Measurements from ENCODE around the gene C1R. TPM values are rescaled to one million over a fixed set of nuclear protein-coding genes. Genes with fewer than 3 reads are reported as not detected.

The C1R gene
- total RNA-seq, 1 experiment from 2014 or later = 1.3 TPM

DNA sequence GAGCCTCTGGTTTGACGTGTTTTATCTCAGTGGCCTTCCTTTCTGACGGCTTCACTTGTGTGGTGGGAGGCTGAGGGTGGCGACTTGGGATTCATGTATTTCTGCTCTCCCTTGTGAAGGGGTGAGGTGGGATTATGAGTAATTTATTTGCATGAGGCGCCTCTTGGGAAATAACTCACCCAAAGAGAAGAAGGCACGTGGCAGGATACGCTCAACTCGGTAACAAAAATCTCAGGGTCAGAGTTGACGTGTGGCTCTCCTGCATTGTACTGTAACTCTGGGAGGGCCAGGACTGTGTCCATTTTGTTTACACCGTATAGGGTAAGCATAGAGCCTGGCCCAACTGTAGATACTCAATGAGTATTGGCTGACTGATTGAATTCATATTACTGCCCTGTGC is 46.3 kb downstream of the C1R start:
- POLR2A ChIA-PET = no interaction called here
- no TSS peak for BruUV-seq (replicated peaks)
- Histone ChIP-seq H3K27me3 (ENCODE audit: control insufficient read depth, insufficient read depth, low read length) (no peaks in the 10 kb centered on the region), H3K4me1 (ENCODE audit: control insufficient read depth, insufficient read depth, low read length) (no peaks in the 10 kb centered on the region), H3K36me3 (ENCODE audit: control insufficient read depth, insufficient read depth, low read length) (no peaks in the 10 kb centered on the region), H3K4me3 (ENCODE audit: low read depth in 2 of 2, low read length in 2 of 2) (no peak overlapping the region), H3K9me3 (ENCODE audit: control insufficient read depth, insufficient read depth, low read depth, low read length) (no peaks in the 10 kb centered on the region), H3K27ac (ENCODE audit: low read length) (no peak overlapping the region)
- CTCF ChIA-PET = no interaction called here
- ATAC-seq (no peak), DNase-seq (ENCODE audit: low read depth, low spot score) (no peak)
- intact Hi-C loops (cut with micrococcal nuclease; ENCODE audit: unreplicated experiment) (no loop called here), in situ Hi-C loops (cut with HindIII; ENCODE audit: low pct_unique_long_range_greater_than_20kb, low sequenced_read_pairs) (no loop called here)
- no peak for TF ChIP-seq POLR2AphosphoS5 (IDR thresholded peaks at IDR 0.05; ENCODE audit: low read depth, low read length)
- no peak for TF ChIP-seq REST (IDR thresholded peaks at IDR 0.05; ENCODE audit: insufficient read depth in 1 of 2, low read depth in 2 of 2, low read length in 1 of 2)

DNA sequence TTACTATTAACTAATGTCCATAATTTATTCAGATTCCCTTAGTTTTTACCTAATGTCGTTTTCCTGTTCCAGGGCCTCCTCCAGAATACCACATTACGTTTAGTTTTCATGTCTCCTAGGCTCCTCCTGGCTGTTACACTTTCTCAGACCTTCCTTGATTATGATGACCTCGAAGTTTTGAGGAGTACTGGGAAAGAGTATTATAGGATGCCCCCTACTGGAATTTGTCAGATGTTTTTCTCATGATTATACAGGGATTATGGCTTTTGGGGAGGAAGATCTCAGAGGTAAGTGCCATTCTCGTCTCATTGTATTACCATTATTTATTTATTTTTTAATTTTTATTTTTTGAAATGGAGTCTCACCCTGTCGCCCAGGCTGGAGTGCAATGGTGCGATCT is 49.4 kb downstream of the C1R start:
- Histone ChIP-seq H3K27ac (ENCODE audit: low read length) (no peak overlapping the region), H3K4me1 (ENCODE audit: control insufficient read depth, insufficient read depth, low read length) (no peaks in the 10 kb centered on the region), H3K27me3 (ENCODE audit: control insufficient read depth, insufficient read depth, low read length) (no peaks in the 10 kb centered on the region), H3K9me3 (ENCODE audit: control insufficient read depth, insufficient read depth, low read depth, low read length) (no peaks in the 10 kb centered on the region), H3K4me3 (ENCODE audit: low read depth in 2 of 2, low read length in 2 of 2) (no peak overlapping the region), H3K36me3 (ENCODE audit: control insufficient read depth, insufficient read depth, low read length) (no peaks in the 10 kb centered on the region)
- DNase-seq (ENCODE audit: low read depth, low spot score) (no peak), ATAC-seq (no peak)
- no TSS peak for BruUV-seq (replicated peaks)
- intact Hi-C loops (cut with micrococcal nuclease; ENCODE audit: unreplicated experiment) = no loop called here
- in situ Hi-C loops (cut with HindIII; ENCODE audit: low pct_unique_long_range_greater_than_20kb, low sequenced_read_pairs) = no loop called here
- ChIA-PET CTCF (no interaction called here), POLR2A (no interaction called here)
- TF ChIP-seq REST (IDR thresholded peaks at IDR 0.05; ENCODE audit: insufficient read depth in 1 of 2, low read depth in 2 of 2, low read length in 1 of 2) (no peak), CTCF (IDR thresholded peaks at IDR 0.05) (peak; percentile 40; the same call in 1 of the 2 replicates)

- Histone ChIP-seq H3K36me3 (ENCODE audit: control insufficient read depth, insufficient read depth, low read length) (no peaks in the 10 kb centered on the region), H3K27me3 (ENCODE audit: control insufficient read depth, insufficient read depth, low read length) (no peaks in the 10 kb centered on the region), H3K9me3 (ENCODE audit: control insufficient read depth, insufficient read depth, low read depth, low read length) (no peaks in the 10 kb centered on the region), H3K4me3 (ENCODE audit: low read depth in 2 of 2, low read length in 2 of 2) (no peak overlapping the region), H3K27ac (ENCODE audit: low read length) (no peak overlapping the region), H3K4me1 (ENCODE audit: control insufficient read depth, insufficient read depth, low read length) (no peaks in the 10 kb centered on the region)
- TF ChIP-seq SIN3A (IDR thresholded peaks at IDR 0.05; ENCODE audit: borderline replicate concordance, insufficient read depth, low read depth, low read length) (no peak), REST (IDR thresholded peaks at IDR 0.05; ENCODE audit: insufficient read depth in 1 of 2, low read depth in 2 of 2, low read length in 1 of 2) (no peak), TCF7L2 (IDR thresholded peaks at IDR 0.05; ENCODE audit: low read depth, low read length) (no peak), CTCF (IDR thresholded peaks at IDR 0.05) (no peak), POLR2AphosphoS5 (IDR thresholded peaks at IDR 0.05; ENCODE audit: low read depth, low read length) (no peak)
- ChIA-PET POLR2A (no interaction called here), CTCF (no interaction called here)
- BruUV-seq (replicated peaks) = no TSS peak
- intact Hi-C loops (cut with micrococcal nuclease; ENCODE audit: unreplicated experiment) (no loop called here), in situ Hi-C loops (cut with HindIII; ENCODE audit: low pct_unique_long_range_greater_than_20kb, low sequenced_read_pairs) (no loop called here)
- DNase-seq (ENCODE audit: low read depth, low spot score) = no peak
- ATAC-seq = no peak
These were observed 52.8 kb downstream of the C1R start for GRCh38 chr12:7039403-7039802.

Measured in Panc1 (cell line).